Activated CD8-positive, alpha-beta memory T cell treated with anti-CD3 and anti-CD28 coated beads for 1 hour (primary cell): Measurements from ENCODE around the gene CEMIP.

ENCODE experiments used
- DNase-seq, 2 donors: peaks; one replicate each; pipeline ENCODE4 v3.0.0-alpha.2; 2020; ENCODE audit warnings: low read depth in 1 of 2; ENCODE audit errors: extremely low read depth in 1 of 2

Gene CEMIP

GRCh38 chr15:80923668-80924067, 144.5 kb downstream of the CEMIP start:
- DNase-seq: no peak

DNA sequence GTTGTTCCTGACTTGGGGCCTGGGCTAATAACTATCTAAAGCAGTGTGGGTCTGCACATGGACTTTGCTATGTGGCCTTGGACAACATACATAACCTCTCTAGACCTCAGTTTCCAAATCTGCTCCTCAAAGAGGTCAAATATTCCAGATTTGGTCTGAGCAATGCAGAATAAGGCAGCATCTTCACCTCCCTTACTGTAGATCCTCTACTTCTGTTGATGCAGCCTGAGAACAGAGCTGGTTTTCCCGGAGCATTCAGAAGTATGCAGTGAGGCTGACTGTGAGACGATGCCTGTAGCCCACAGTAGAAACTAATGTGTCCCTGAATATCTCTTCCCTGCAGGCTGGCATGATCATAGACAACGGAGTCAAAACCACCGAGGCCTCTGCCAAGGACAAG, 145.1 kb downstream of the CEMIP start:
- DNase-seq: no peak

DNA sequence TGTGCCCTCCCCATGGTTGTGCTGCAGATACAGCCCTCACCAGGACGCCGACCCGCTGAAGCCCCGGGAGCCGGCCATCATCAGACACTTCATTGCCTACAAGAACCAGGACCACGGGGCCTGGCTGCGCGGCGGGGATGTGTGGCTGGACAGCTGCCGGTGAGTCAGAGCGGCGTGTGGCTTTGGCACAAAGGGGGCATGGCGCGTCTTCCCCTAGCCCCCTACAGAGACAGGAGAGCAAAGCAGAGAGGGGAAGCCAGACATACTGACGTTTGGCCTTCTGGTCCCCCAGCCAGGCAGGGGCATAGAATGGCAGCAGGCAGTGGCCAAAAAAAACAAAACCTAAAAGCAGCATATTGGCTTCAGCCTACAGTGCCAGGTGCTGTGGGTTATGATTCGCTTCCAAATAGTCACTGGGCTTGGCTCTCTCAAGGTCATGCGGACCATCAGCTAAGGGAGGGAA, 146.5 kb downstream of the CEMIP start:
- no peak for DNase-seq

DNA sequence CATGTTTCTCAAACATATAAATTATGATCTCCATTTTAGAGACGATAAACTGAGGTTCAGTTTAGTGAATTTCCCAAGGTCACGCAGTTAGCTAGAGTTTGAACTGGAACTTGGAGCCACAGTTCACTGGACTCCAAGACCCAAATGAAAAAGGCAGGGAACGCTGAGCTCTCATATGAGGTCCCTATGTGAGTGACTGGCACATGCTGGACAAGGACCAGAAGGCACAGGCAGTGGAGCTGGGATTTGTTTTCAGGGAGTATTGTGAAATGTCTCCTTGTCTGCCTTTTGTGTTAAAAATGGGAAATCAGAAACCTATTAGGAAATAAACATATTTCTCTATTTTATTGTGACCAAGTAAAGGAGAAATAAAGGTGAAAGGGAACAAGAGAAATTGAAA, 147.0 kb downstream of the CEMIP start:
- no peak for DNase-seq

GRCh38 chr15:80929225-80929624, 150.1 kb downstream of the CEMIP start:
- DNase-seq: no peak

DNA sequence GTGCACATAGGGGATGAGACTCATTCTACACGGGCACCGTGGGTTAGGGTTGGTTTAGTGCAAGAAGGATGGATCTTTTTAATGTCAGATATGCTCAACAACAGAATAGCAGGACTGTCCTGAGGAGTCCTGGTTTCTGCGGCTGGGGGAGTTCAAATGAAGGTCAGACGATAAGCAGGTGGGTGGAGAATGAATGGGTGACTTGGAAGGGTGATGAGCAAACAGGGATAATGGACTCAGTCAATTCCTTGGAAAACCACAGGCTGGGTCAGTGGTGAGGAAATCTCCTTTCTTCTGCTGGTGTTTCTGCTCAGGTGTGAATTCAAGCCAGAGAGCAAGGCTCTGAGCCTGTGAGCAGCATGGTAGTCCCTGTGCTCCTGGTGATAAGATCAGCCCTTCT, 150.5 kb downstream of the CEMIP start:
- no peak for DNase-seq

- DNase-seq: no peak
These were observed 152.0 kb downstream of the CEMIP start for GRCh38 chr15:80931191-80931590.

DNA sequence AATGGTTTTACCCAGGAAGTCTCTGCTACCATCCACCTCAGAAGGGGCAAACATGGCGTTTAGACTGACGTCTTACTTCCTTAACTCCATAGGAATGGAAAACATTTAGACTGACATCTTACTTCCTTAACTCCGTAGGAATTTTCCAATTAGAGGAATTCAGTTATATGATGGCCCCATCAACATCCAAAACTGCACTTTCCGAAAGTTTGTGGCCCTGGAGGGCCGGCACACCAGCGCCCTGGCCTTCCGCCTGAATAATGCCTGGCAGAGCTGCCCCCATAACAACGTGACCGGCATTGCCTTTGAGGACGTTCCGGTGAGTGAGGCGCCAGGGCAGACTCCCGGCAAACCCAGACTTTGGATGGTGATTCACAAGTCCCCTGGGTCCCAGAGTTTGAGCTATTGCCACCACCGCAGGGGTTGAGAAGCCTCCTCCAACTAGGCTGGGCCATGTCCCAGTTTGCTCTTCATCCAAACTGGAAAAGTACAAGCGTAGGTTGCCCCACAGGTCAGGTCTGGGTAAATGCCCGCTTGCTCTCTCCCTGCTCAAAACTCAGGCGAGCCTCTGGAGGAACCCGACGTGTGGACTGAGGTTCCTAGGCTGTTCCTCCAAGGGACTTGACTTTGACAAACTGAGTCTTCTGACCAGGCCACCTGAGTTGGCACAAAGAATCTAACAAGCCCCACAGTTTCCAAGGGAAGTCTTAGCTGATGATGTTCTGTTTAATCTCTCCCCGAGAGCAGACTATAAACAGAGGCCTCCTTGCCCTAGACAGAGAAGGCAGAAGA, 152.7 kb downstream of the CEMIP start:
- no peak for DNase-seq

DNA sequence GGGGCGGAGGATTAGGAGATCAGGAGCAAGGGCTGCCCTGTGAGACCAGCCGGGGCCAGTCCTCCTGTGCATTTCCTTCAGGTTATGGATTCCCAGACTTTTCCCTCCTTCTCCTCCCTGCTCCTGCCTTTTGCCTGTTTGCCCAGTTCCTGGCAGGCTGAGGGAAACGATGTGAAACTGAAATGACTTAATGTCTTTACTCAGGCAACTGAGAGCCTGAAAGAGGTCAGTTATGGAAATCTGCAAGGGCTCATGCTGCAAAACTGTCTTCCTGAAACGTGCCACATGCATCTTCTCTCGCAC, 153.3 kb downstream of the CEMIP start:
- no peak for DNase-seq

DNA sequence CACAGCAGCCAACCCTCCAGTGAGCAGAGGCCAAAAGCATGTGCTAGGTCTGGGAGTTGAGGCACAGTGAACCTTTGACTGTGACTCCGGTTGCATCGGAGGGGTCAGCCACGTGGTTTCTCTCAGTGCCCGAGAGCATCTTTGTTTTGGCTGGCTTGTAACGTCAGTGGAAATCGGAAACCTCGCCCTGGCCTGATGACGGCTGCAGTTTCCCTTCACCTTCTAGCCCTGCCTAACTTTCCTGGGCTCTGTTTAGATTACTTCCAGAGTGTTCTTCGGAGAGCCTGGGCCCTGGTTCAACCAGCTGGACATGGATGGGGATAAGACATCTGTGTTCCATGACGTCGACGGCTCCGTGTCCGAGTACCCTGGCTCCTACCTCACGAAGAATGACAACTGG, 153.8 kb downstream of the CEMIP start:
- DNase-seq: no peak

- DNase-seq: no peak
These were observed 155.6 kb downstream of the CEMIP start for GRCh38 chr15:80934761-80935221.

GRCh38 chr15:80936288-80937078, 157.3 kb downstream of the CEMIP start:
- no peak for DNase-seq

DNA sequence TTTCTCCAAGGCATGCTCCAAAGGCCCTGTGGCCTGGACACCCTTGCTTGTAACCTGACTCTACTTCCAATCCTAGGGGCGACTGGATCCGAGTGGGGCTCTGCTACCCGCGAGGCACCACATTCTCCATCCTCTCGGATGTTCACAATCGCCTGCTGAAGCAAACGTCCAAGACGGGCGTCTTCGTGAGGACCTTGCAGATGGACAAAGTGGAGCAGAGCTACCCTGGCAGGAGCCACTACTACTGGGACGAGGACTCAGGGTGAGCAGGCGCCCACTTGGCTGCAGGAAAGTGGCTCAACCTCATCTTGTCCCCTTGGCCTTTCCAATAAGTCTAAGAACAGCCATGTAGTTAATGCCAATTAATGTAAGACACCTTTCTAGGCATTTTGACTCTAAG, 158.5 kb downstream of the CEMIP start:
- DNase-seq: no peak

DNA sequence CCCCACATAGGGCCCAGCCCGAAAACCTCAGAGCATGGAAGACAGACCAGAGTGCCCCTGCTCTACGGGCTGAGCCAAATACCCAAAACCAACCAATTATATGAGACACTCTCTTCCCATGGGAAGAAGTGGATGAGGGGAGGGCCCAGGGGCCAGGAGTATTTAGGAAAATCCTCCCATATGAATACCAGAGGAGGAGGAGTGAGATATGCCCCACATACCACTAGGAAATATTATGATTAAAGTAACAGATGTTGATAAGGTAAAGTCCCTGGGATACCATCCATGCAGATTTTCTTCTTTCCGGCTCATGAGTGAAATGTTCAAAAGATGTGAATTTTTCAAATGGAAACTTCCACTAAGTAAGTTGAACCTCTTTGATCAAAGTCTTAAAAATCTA, 160.0 kb downstream of the CEMIP start:
- DNase-seq: no peak

GRCh38 chr15:80940331-80940730, 161.2 kb downstream of the CEMIP start:
- no peak for DNase-seq

- no peak for DNase-seq
These were observed 161.7 kb downstream of the CEMIP start for GRCh38 chr15:80940851-80941250.

GRCh38 chr15:80942266-80942665, 163.1 kb downstream of the CEMIP start:
- no peak for DNase-seq

- no peak for DNase-seq
These were observed 163.8 kb downstream of the CEMIP start for GRCh38 chr15:80942746-80943565.

GRCh38 chr15:80944818-80945217, 165.6 kb downstream of the CEMIP start:
- no peak for DNase-seq

DNA sequence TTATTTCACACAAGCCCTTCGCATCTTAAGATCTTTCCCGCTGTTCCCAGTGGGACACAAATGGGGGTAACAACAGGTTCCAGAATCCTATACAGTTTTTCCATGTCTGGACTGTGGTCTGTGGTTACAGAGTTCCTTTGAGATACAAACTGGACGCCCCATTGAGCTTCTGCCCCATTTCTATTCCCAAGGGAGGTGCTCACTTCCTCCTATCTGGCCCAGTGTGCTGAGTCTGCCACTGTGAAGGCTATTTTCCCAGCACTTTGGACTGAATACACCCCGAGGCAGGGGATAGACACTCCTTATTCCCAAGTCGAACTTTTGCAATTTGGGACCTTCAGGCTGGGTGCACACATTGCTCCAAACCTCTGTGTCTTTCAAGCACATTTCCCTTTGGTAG, 166.4 kb downstream of the CEMIP start:
- no peak for DNase-seq

GRCh38 chr15:80946576-80946975, 167.4 kb downstream of the CEMIP start:
- DNase-seq: no peak
